ENCODE data around the gene DNAAF5.
"Not testable (repeated sequence)": the region's sequence is repeated elsewhere in the genome, so short reads cannot be mapped to it uniquely, and the experiment has no call there.

DNAAF5 gene

GRCh38 chr7:786472-787255, 60.2 kb downstream of the DNAAF5 start:
- DNase-seq (ENCODE audit: low read depth) = peak; percentile 70
- no peak overlapping the region for H3K4me3 ChIP-seq (ENCODE audit: low read length)
- peak; percentile 90 for TF ChIP-seq CTCF (IDR thresholded peaks at IDR 0.05; ENCODE audit: insufficient read depth, low read depth, low read length, missing control alignments)

- H3K4me3 ChIP-seq (ENCODE audit: low read length) = no peak overlapping the region
- DNase-seq (ENCODE audit: low read depth) = no peak
- TF ChIP-seq CTCF (IDR thresholded peaks at IDR 0.05; ENCODE audit: insufficient read depth, low read depth, low read length, missing control alignments) = no peak
These were observed 61.1 kb downstream of the DNAAF5 start for GRCh38 chr7:787332-788240.

GRCh38 chr7:791519-791918, 65.0 kb downstream of the DNAAF5 start:
- H3K4me3 ChIP-seq (ENCODE audit: low read length) = no peak overlapping the region
- DNase-seq (ENCODE audit: low read depth) = no peak
- no peak for TF ChIP-seq CTCF (IDR thresholded peaks at IDR 0.05; ENCODE audit: insufficient read depth, low read depth, low read length, missing control alignments)

- TF ChIP-seq CTCF (IDR thresholded peaks at IDR 0.05; ENCODE audit: insufficient read depth, low read depth, low read length, missing control alignments) = no peak
- no peak for DNase-seq (ENCODE audit: low read depth)
- H3K4me3 ChIP-seq (ENCODE audit: low read length) = no peak overlapping the region
These were observed 67.7 kb downstream of the DNAAF5 start for GRCh38 chr7:794207-794606.

GRCh38 chr7:794671-795329, 68.3 kb downstream of the DNAAF5 start:
- H3K4me3 ChIP-seq (ENCODE audit: low read length) = no peak overlapping the region
- no peak for TF ChIP-seq CTCF (IDR thresholded peaks at IDR 0.05; ENCODE audit: insufficient read depth, low read depth, low read length, missing control alignments)
- DNase-seq (ENCODE audit: low read depth) = no peak

GRCh38 chr7:796434-797169, 70.1 kb downstream of the DNAAF5 start:
- not testable (repeated sequence) for DNase-seq (ENCODE audit: low read depth); H3K4me3 ChIP-seq (ENCODE audit: low read length)

Data from epithelial cell of esophagus (primary cell).